Stimulated activated effector memory CD8-positive, alpha-beta T cell treated with anti-CD3 and anti-CD28 coated beads, Interleukin-12 subunit alpha, Interleukin-12 subunit beta, amount 100 ng/mL, for 72 hours (primary cell): ENCODE results near the gene TK2.
A peak's percentile ranks its signal among the peaks of the same experiment; 100 is the strongest.
"Not testable (repeated sequence)": the region's sequence is repeated elsewhere in the genome, so short reads cannot be mapped to it uniquely, and the experiment has no call there.

Experiments
- ATAC-seq: fragments of 150-1000 bp; cut with Tn5 transposase; 2 replicates; pipeline ENCODE4 v1.10.0; 2021
- DNase-seq, 2 donors: peaks; one replicate each; pipeline ENCODE4 v3.0.0; 2021 to 2022; ENCODE audit warnings: low spot score in 2 of 2
- H3K27ac Mint-ChIP-seq: one replicate; pipeline ENCODE4 v1.8.0; 2022; ENCODE audit warnings: mild to moderate bottlenecking, mixed read lengths
- H3K36me3 Mint-ChIP-seq: one replicate; pipeline ENCODE4 v1.8.0; 2022; ENCODE audit warnings: mild to moderate bottlenecking, mixed read lengths
- H3K4me1 Mint-ChIP-seq: one replicate; pipeline ENCODE4 v1.8.0; 2022; ENCODE audit warnings: mixed read lengths
- H3K4me3 Mint-ChIP-seq: one replicate; pipeline ENCODE4 v1.8.0; 2022; ENCODE audit warnings: mild to moderate bottlenecking, mixed read lengths
- H3K9me3 Mint-ChIP-seq: one replicate; pipeline ENCODE4 v1.8.0; 2022; ENCODE audit warnings: mixed read lengths

TK2 gene

DNA sequence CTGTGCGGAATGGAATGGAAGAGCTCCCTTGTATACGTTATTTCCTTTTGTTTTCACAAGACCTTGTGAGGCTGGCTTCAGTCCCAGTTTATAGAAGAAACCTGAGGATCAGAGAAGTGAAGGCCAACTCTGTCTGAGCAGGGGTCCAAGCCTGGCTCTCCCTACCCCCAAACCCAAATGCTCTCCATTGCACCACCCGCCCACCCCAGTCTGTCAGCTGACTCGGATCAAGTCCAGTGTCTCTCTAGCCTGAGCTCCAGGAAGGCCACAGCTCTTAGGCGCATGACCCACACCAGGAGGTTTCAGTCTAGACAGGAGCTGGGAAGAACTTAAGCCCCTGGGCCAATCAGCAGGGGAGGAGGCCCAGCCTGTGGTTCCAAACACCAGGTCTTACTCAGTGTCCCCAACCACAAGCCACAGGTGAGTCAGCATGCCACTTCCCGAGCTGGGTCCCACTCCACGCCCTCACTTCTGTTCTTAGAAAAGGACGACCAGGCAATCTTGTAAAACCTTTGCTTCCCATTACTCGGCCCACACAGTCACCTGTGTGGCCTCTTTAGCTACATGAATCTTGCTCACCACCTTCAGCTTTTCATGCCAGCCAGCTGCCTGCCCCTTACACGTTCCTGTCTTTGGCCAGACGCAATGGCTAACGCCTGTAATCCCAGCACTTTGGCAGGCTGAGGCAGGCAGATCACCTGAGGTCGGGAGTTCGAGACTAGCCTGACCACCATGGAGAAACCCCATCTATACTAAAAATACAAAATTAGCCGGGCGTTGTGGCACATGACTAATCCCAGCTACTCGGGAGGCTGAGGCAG lies 27.8 kb downstream of the TK2 start:
- H3K9me3 Mint-ChIP-seq = no peaks in the 10 kb centered on the region
- peaks cover 16% of the 10 kb centered on the region for H3K36me3 Mint-ChIP-seq
- DNase-seq (peak; percentile 82 to 99), ATAC-seq (peak; percentile 96)
- H3K4me1 Mint-ChIP-seq = peaks cover 79% of the 10 kb centered on the region
- H3K27ac Mint-ChIP-seq = peak overlapping the region; percentile 98
- H3K4me3 Mint-ChIP-seq = peak overlapping the region; percentile 64

DNA sequence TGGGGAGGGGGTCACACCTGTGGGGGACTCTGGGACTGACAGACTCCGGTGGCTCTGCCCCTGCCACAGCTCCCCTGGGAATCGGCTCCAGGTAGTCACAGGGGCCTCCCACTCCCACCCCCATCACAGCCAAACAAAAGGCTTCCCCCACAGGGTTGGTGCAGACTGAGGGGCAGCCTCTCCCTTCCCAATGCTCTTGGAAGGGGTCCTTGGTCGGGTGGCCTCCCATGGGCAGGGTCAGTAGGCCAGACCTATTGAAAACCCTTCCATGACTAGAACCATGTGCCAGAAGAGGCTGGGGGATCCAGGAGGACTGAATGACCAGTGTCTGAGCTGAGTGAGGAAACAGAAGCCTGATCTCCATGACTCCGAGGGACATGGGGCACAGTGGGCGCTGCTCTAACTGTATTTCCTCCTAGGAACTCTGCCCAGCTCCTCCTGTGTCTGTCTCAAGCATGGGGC lies 28.6 kb downstream of the TK2 start:
- Mint-ChIP-seq H3K27ac (peak overlapping the region; percentile 98), H3K4me1 (peaks cover 88% of the 10 kb centered on the region)

DNA sequence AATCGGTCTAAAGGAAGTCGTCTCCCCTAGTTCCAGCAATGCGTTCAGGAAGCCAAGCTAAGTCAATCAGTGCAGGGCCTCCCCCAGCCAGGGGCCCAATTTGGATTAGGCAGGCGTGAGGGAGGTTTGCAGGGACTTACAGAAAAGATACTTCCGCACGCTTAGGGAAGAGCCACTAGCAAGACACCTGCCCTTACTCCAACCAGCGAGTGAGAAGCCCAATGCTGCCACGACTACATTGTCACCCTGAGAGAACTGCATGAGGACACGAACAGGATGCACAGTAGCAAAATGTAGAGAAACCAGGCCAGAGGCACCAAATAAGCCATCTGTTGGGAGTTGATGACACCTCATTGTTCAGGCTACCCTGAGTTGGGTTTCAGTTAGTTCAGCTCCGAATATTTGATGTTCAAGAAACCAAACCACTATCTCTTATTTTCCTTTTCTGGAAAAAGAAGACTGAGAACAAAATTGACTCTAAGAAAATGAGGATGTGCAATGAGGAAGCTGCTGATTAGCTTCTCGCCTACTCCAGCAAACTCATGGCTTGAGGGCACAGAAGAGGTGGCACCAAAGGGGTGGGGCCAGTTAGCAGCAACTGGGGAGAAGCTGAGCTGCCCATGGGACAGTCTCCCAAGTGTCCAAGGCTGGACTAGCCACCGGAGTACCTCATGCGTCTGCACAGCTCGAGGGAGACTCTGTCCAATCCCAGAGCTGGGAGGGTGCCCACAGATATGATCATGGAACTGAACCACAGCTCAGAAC lies 29.3 kb downstream of the TK2 start:
- DNase-seq = no peak

More for the DNA sequence above, 28.6 kb downstream of the TK2 start:
- Mint-ChIP-seq H3K36me3 (peaks cover 20% of the 10 kb centered on the region), H3K4me3 (peak overlapping the region; percentile 64), H3K9me3 (no peaks in the 10 kb centered on the region)
- DNase-seq (no peak), ATAC-seq (no peak)

DNA sequence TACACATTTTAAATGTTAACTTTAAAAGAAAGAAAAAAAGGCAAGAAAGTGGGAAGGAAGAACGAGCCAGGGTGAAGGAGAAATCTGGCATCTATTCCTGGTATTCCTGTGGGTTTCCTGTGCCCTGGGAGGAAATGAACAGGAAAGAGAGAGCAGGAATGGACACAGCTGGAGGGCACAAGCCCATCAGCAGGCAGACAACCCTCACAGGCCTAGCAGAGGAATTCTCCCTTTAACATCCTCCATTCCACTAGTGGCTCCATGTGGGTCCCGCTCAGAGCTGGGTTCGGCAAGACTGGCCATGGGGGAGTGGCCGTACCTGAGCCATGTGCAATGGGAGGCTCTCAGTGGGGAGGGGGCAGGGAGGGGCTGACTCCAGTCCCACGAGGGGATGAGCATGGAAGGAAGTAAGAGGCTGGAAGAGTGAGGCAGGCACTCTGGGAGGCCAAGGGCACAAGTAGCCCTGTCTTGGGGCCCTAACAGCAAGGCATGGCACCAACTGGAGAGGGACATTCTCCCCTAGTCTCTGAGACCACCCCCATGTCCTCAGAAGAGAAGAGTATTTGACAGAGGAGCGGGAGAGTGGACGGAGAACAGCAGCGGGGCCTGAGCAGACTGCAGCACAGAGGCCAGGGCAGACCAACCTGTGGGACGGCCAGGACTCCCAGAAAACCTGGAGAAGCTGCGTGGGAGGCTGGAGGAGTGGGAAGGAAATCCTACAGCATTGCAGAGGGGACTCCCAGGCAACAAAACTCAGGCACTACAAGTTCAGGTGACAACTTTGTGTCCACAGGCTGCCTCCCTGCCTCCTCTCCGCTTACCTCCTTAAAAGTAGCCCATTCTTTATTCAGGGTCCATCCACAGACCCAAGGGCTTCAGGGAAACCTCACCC lies 30.2 kb downstream of the TK2 start:
- H3K4me1 Mint-ChIP-seq = peaks cover 88% of the 10 kb centered on the region
- no peak for ATAC-seq
- no peaks in the 10 kb centered on the region for H3K9me3 Mint-ChIP-seq
- H3K36me3 Mint-ChIP-seq = peaks cover 20% of the 10 kb centered on the region
- H3K27ac Mint-ChIP-seq = peak overlapping the region; percentile 98
- peak in 1 of 2 donors; percentile 49 for DNase-seq
- H3K4me3 Mint-ChIP-seq = peak overlapping the region; percentile 64

More for the DNA sequence above, 29.3 kb downstream of the TK2 start:
- Mint-ChIP-seq H3K36me3 (peaks cover 20% of the 10 kb centered on the region), H3K4me3 (peak overlapping the region; percentile 64), H3K4me1 (peaks cover 89% of the 10 kb centered on the region), H3K9me3 (no peaks in the 10 kb centered on the region), H3K27ac (peak overlapping the region; percentile 98)
- ATAC-seq = no peak

DNA sequence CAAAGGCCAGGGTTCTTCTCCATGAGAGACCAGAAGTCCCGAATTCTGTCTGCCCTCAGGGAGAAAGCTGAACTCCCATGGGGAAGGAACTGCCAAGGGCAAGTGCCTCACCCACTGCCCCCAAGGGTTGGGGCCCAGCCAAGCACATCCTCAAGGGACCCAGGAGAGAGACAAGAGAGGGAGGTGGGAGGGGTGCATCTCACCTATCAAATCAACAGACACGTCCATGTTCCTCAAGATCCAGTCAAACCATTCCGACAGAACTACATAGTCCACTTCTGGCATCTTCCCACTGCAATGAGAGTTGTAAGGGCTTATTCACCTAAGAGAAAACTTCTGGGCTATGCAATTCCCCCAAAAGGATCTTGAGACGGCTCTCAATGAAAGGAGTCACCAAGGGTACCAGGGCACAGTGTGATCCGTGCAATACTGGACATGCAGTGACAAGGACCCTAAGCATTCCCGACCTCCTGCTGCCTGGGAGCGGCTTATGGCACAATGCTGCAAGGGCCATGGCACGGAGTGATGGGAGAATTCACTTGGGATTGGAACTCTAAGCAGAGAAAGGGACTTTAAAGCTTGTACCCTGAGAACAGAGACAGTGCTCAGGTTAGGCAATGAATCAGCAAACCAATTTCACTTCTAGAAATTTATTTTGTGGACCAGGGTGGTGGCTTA lies 32.2 kb downstream of the TK2 start:
- H3K9me3 Mint-ChIP-seq = no peaks in the 10 kb centered on the region
- H3K4me1 Mint-ChIP-seq = peaks cover 72% of the 10 kb centered on the region
- no peak for DNase-seq
- H3K36me3 Mint-ChIP-seq = peaks cover 20% of the 10 kb centered on the region
- peak overlapping the region; percentile 98 for H3K27ac Mint-ChIP-seq
- ATAC-seq = no peak
- H3K4me3 Mint-ChIP-seq = peak overlapping the region; percentile 86

DNA sequence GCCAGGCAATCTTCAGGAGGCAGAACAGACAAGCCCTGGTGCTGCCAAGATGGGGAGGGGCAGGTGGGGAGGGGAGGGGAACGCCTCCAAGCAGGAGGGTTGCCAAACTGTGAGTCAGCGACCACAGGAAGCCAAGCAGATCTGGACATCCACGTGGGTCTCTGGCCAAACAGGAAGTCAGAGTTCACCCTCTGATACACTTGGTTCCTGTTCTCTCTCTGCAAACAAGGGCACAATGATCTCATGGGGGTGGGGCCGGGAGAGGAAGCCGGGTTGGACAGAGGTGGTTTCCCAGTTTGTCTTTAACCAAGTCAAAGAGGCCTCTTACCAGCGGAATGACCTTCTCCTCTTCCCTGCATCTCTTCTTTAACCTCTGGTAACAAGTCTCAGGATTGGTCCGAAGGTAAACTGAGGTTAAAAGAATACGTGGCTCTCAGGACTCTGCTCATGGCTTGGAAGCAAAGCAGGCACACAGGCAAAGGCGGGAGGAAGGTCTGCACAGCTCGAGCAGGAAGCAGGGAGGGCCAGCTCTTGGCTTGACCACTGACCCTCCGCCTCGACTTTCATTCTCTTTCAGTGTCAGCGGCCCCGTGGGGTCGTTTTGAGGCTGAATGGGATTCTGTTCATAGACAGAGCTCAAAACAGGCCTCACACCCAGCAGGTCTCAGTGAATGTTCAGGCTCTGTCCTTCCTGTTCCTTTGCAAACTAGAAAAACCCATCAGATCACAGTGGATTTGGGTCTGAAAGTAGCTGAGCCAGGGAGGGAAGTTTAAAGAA lies 32.9 kb downstream of the TK2 start:
- H3K4me3 Mint-ChIP-seq = peak overlapping the region; percentile 86
- H3K36me3 Mint-ChIP-seq = peaks cover 13% of the 10 kb centered on the region
- ATAC-seq (peak; percentile 93), DNase-seq (peak; percentile 62 to 91)
- H3K4me1 Mint-ChIP-seq = peaks cover 67% of the 10 kb centered on the region
- peak overlapping the region; percentile 98 for H3K27ac Mint-ChIP-seq
- H3K9me3 Mint-ChIP-seq = no peaks in the 10 kb centered on the region

DNA sequence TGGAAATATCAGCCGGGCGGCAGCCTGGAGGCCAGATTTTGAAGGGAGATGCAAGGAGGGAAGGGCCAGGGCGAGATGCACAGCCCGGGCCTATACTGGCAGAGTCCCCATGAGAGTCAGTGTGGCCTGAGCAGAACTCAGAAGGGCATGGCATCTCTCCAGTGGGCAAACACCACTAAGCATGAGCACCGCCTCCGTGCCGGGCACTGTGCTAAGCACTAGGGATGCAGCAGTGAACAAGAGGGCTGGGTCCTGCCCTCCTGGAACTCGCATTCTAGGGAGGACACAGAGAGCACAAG lies 33.5 kb downstream of the TK2 start:
- no peaks in the 10 kb centered on the region for H3K9me3 Mint-ChIP-seq
- peaks cover 65% of the 10 kb centered on the region for H3K4me1 Mint-ChIP-seq
- H3K27ac Mint-ChIP-seq = peak overlapping the region; percentile 98
- no peak for DNase-seq
- H3K4me3 Mint-ChIP-seq = peak overlapping the region; percentile 86
- no peak for ATAC-seq
- peaks cover 7% of the 10 kb centered on the region for H3K36me3 Mint-ChIP-seq

DNA sequence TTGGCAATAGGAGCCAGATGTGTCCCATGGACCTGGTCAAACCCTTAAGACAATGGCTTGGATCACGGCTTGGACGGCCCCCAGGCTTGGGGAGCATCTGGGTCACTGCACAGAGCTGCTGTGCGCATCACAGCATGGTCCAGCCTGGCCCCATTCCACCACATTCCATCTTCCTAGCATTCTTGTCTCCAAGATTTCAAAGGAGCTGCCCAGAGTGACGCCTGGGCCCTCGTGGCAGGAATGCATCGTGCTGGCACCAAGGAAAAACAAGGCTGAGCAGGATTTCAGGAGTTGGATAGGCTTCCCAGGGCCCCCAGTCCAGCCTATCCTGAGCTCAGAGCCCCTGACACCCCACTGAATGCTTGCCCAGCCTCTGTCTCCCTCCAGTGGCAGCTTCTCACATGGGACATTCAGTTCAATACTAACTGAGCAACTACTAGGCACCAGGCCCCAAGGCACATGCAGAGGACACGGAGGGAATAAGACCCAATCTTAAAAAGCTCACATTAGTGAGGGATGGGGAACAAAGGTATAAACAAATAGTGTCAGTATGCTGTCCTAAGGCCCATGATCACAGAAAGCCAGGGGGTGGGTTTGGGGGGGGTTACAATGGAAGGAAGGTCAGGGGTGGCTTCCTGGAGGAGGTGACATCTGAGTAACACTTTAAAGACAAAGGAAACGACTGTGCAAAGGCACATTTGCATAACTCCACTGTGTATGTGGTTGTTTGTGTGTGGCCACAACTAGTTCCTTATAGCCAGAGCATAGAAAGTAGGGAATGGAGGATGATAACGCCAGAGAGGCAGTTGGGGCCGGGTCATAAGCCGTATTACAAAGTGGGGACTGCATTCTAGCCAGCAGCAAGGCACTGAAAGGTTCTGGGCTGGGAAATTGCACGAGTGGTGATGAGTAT lies 34.1 kb downstream of the TK2 start:
- Mint-ChIP-seq H3K27ac (peak overlapping the region; percentile 98), H3K4me3 (peak overlapping the region; percentile 86), H3K4me1 (peaks cover 59% of the 10 kb centered on the region), H3K9me3 (no peaks in the 10 kb centered on the region), H3K36me3 (peaks cover 6% of the 10 kb centered on the region)
- peak in 1 of 2 donors; percentile 64 for DNase-seq
- ATAC-seq = peak; percentile 38

DNA sequence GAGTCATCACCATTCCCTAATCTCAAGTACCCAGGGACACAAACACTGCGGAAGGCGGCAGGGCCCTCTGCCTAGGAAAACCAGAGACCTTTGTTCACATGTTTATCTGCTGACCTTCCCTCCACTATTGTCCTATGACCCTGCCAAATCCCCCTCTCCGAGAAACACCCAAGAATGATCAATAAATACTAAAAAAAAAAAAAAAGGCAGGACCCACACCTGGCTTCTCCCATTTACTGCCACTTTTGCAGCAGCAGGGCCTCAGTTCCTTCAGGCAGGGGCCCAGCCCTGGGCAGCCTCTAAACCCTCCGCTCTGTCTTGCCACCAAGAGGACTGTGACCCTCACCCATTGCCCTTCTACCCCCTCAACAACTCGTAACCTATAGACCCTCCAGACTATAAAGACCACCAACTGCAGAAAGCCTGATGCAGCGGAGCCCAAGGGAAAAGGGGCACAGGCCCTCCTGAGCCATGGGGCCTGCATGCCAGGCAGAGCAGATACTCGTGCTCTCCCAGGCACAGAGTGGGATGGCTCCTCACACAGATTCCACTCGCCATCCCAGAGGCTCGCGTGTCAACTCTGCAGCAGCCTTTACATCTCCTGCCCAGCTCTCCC lies 34.8 kb downstream of the TK2 start:
- not testable (repeated sequence) for H3K9me3 Mint-ChIP-seq, DNase-seq, H3K36me3 Mint-ChIP-seq, H3K4me3 Mint-ChIP-seq, ATAC-seq
- H3K4me1 Mint-ChIP-seq = peaks cover 51% of the 10 kb centered on the region
- H3K27ac Mint-ChIP-seq = peak overlapping the region; percentile 98

DNA sequence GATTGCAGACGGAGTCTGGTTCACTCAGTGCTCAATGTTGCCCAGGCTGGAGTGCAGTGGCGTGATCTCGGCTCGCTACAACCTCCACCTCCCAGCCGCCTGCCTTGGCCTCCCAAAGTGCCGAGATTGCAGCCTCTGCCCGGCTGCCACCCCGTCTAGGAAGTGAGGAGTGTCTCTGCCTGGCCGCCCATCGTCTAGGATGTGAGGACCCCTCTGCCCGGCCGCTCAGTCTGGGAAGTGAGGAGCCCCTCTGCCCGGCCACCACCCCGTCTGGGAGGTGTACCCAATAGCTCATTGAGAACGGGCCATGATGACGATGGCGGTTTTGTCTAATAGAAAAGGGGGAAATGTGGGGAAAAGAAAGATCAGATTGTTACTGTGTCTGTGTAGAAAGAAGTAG lies 35.5 kb downstream of the TK2 start:
- not testable (repeated sequence) for DNase-seq, H3K4me3 Mint-ChIP-seq, H3K9me3 Mint-ChIP-seq, ATAC-seq, H3K36me3 Mint-ChIP-seq
- Mint-ChIP-seq H3K27ac (peak overlapping the region; percentile 98), H3K4me1 (peaks cover 44% of the 10 kb centered on the region)

DNA sequence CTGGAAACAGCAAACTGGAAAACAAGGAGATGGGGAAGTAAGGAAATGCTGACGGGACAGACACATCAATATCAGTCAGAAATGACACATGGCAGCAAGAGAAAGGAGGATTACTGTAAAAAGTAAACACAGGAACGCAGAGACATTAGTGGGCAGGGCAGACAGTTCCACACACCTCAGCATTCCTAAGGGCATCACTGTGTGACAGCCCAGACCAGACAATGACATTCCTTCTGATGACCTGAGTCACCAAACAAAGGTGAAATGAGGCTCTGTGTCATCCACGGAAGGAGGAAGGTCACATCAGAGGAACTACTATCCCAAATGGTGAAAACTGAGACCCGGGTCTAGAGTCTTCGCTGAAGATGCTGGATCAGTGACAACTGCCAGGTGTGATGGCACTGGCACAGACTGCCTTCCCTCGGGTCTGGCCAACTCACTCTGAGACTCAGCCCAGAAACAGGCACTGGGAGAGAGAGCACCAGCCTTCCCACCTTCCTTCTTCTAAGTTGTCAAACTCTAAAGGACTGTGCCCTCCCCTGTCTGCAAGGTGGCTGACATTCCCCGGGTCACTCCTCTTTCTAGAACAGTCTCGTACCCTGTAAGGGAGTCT lies 36.7 kb downstream of the TK2 start:
- Mint-ChIP-seq H3K4me1 (peaks cover 39% of the 10 kb centered on the region), H3K4me3 (no peak overlapping the region), H3K36me3 (peaks cover 6% of the 10 kb centered on the region), H3K27ac (peak overlapping the region; percentile 61), H3K9me3 (no peaks in the 10 kb centered on the region)
- ATAC-seq = no peak
- DNase-seq = no peak

DNA sequence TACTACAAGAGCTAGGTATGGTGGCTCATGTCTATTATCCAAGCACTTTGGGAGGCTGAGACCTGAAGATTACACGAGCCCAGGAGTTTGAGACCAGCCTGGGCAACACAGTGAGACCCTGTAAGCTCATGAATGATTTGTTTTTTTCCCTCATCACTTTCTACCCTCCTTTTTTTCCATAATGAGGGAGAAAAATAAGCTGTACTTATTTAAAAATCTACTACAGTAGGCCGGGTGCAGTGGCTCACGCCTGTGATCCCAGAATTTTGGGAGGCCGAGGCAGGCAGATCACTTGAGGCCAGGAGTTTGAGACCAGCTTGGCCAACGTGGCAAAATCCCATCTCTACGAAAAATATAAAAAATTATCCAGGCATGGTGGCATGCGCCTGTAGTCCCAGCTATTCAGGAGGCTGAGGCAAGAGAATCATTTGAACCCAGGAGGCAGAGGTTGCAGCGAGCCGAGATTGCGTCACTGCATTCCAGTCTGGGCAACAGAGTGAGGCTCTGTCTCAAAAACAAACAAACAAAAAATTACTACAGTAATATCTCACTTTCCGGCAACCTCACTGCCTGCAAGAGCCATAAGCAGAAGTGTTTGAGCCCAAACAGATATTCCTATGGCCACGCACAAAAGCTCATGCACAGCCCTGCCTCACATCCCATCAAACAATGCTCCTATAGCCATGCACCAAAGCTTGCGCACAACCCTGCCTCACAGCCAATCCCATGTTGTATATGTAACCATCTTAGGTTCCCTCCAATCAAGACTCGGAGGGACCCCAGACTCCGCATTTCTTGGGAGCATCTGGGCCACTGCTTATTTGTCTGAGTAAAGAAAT lies 37.4 kb downstream of the TK2 start:
- no peak overlapping the region for H3K4me3 Mint-ChIP-seq
- ATAC-seq = no peak
- peaks cover 6% of the 10 kb centered on the region for H3K36me3 Mint-ChIP-seq
- H3K9me3 Mint-ChIP-seq = no peaks in the 10 kb centered on the region
- no peak overlapping the region for H3K27ac Mint-ChIP-seq
- peaks cover 32% of the 10 kb centered on the region for H3K4me1 Mint-ChIP-seq
- DNase-seq = no peak
